Measurements from ENCODE around the gene ERCC4. TPM values are rescaled to one million over a fixed set of nuclear protein-coding genes. Genes with fewer than 3 reads are reported as not detected.
"Not testable (repeated sequence)": the region's sequence is repeated elsewhere in the genome, so short reads cannot be mapped to it uniquely, and the experiment has no call there.

ERCC4 gene
- total RNA-seq, 1 donor from 2014 or later, result 13.9 TPM

GRCh38 chr16:13885700-13886099 lies 34.3 kb upstream of the ERCC4 start:
- Histone ChIP-seq H3K4me1 (ENCODE audit: insufficient read depth, low read length) (no peaks in the 10 kb centered on the region), H3K79me2 (ENCODE audit: insufficient read depth, low read length) (no peaks in the 10 kb centered on the region), H2AFZ (ENCODE audit: low read depth, low read length) (no peak overlapping the region), H3K9ac (ENCODE audit: low read length) (no peak overlapping the region), H3K4me2 (ENCODE audit: low read length) (no peak overlapping the region), H3K27me3 (ENCODE audit: insufficient read depth, low read length) (no peaks in the 10 kb centered on the region), H3K9me3 (ENCODE audit: insufficient read depth, low read depth, low read length) (no peaks in the 10 kb centered on the region), H3K27ac (ENCODE audit: low read depth, low read length) (no peak overlapping the region), H4K20me1 (ENCODE audit: insufficient read depth, low read length) (no peaks in the 10 kb centered on the region), H3K4me3 (ENCODE audit: insufficient read depth, low read depth, low read length) (no peak overlapping the region), H3K36me3 (ENCODE audit: insufficient read depth, low read length) (no peaks in the 10 kb centered on the region)
- H3K36me3 Mint-ChIP-seq (ENCODE audit: low read depth, unreplicated experiment), result no peaks in the 10 kb centered on the region
- no peak overlapping the region for H3K4me3 Mint-ChIP-seq (ENCODE audit: unreplicated experiment)
- TF ChIP-seq EZH2 (IDR thresholded peaks at IDR 0.05; ENCODE audit: insufficient read depth, low read length), result no peak
- no peak for TF ChIP-seq CTCF (IDR thresholded peaks at IDR 0.05; ENCODE audit: insufficient read depth, low read depth, low read length)
- peaks cover 11% of the 10 kb centered on the region for H3K9me3 Mint-ChIP-seq (ENCODE audit: unreplicated experiment)
- H3K4me1 Mint-ChIP-seq (ENCODE audit: low read depth, unreplicated experiment), result no peaks in the 10 kb centered on the region
- FAIRE-seq, result no peak
- H3K27me3 Mint-ChIP-seq (ENCODE audit: low read depth, unreplicated experiment), result peaks cover 15% of the 10 kb centered on the region
- H3K27ac Mint-ChIP-seq (ENCODE audit: unreplicated experiment), result no peak overlapping the region
- DNase-seq (ENCODE audit: low read depth), result no peak

GRCh38 chr16:13886608-13887007 lies 33.3 kb upstream of the ERCC4 start:
- H4K20me1 ChIP-seq (ENCODE audit: insufficient read depth, low read length), result no peaks in the 10 kb centered on the region
- no peaks in the 10 kb centered on the region for H3K27me3 ChIP-seq (ENCODE audit: insufficient read depth, low read length)
- Mint-ChIP-seq H3K4me3 (ENCODE audit: unreplicated experiment) (no peak overlapping the region), H3K27ac (ENCODE audit: unreplicated experiment) (no peak overlapping the region), H3K36me3 (ENCODE audit: low read depth, unreplicated experiment) (no peaks in the 10 kb centered on the region), H3K9me3 (ENCODE audit: unreplicated experiment) (peaks cover 11% of the 10 kb centered on the region), H3K4me1 (ENCODE audit: low read depth, unreplicated experiment) (no peaks in the 10 kb centered on the region), H3K27me3 (ENCODE audit: low read depth, unreplicated experiment) (peaks cover 15% of the 10 kb centered on the region)
- H3K9me3 ChIP-seq (ENCODE audit: insufficient read depth, low read depth, low read length), result no peaks in the 10 kb centered on the region
- H2AFZ ChIP-seq (ENCODE audit: low read depth, low read length), result no peak overlapping the region
- no peak for TF ChIP-seq EZH2 (IDR thresholded peaks at IDR 0.05; ENCODE audit: insufficient read depth, low read length)
- no peak for TF ChIP-seq CTCF (IDR thresholded peaks at IDR 0.05; ENCODE audit: insufficient read depth, low read depth, low read length)
- no peaks in the 10 kb centered on the region for H3K4me1 ChIP-seq (ENCODE audit: insufficient read depth, low read length)
- no peak overlapping the region for H3K4me3 ChIP-seq (ENCODE audit: insufficient read depth, low read depth, low read length)
- no peaks in the 10 kb centered on the region for H3K36me3 ChIP-seq (ENCODE audit: insufficient read depth, low read length)
- no peak for FAIRE-seq
- no peak overlapping the region for H3K9ac ChIP-seq (ENCODE audit: low read length)
- no peak overlapping the region for H3K4me2 ChIP-seq (ENCODE audit: low read length)
- no peak for DNase-seq (ENCODE audit: low read depth)
- no peaks in the 10 kb centered on the region for H3K79me2 ChIP-seq (ENCODE audit: insufficient read depth, low read length)
- H3K27ac ChIP-seq (ENCODE audit: low read depth, low read length), result no peak overlapping the region

- not testable (repeated sequence) for FAIRE-seq; H3K9me3 ChIP-seq (ENCODE audit: insufficient read depth, low read depth, low read length); H3K27ac Mint-ChIP-seq (ENCODE audit: unreplicated experiment); H2AFZ ChIP-seq (ENCODE audit: low read depth, low read length); H3K4me1 Mint-ChIP-seq (ENCODE audit: low read depth, unreplicated experiment); H3K79me2 ChIP-seq (ENCODE audit: insufficient read depth, low read length); H3K36me3 Mint-ChIP-seq (ENCODE audit: low read depth, unreplicated experiment); H3K4me1 ChIP-seq (ENCODE audit: insufficient read depth, low read length); H3K4me2 ChIP-seq (ENCODE audit: low read length); H3K9me3 Mint-ChIP-seq (ENCODE audit: unreplicated experiment); H3K4me3 Mint-ChIP-seq (ENCODE audit: unreplicated experiment); H3K27me3 ChIP-seq (ENCODE audit: insufficient read depth, low read length); H4K20me1 ChIP-seq (ENCODE audit: insufficient read depth, low read length); DNase-seq (ENCODE audit: low read depth); H3K36me3 ChIP-seq (ENCODE audit: insufficient read depth, low read length); H3K27ac ChIP-seq (ENCODE audit: low read depth, low read length); H3K4me3 ChIP-seq (ENCODE audit: insufficient read depth, low read depth, low read length); H3K9ac ChIP-seq (ENCODE audit: low read length)
- peaks cover 24% of the 10 kb centered on the region for H3K27me3 Mint-ChIP-seq (ENCODE audit: low read depth, unreplicated experiment)
Measured at GRCh38 chr16:13889323-13889722, 30.6 kb upstream of the ERCC4 start.
